Measurements from ENCODE around the gene TXNDC15.
A peak's percentile ranks its signal among the peaks of the same experiment; 100 is the strongest.
"Not testable (repeated sequence)": the region's sequence is repeated elsewhere in the genome, so short reads cannot be mapped to it uniquely, and the experiment has no call there.

Gene TXNDC15

DNA sequence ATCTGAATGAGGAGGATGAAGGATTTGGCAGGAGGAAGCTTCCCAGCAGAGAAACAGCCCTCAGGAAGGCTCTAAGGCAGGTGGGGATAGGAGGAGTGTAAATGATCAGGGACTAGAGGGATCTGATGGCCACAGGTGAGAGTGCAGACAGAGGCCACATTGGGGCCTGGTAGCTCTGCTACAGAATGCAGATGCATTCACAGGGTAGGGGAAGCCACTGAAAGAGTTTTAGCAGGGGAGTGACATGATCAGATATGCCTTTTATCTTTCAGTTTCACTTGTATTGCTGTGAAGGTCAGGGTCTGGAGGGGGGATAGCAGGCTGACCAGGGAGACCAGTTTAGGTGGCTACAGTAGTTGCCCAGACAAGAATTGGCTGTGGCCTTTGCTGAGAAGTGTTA, 3.0 kb downstream of the TXNDC15 start:
- no peak for DNase-seq (ENCODE audit: low read depth)

DNA sequence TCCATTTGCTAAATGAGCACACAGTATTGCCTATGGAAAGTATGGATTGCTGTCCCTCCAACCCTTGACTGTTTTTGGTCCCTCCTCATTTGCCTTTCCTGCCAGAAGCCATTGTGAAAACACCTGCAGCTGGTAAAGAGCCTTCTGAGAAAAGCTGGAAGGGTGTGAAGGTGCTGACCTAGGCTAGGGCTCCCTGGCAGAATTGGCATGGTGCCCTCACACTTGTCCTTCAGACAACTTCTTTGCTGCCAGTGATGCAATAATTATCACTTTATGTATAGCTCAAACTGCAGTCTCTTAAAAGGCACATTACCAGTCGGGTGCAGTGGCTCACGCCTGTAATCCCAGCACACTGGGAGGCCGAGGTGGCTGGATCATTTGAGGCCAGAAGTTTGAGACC, 4.2 kb downstream of the TXNDC15 start:
- DNase-seq (ENCODE audit: low read depth): no peak

- no peak for DNase-seq (ENCODE audit: low read depth)
Observed at GRCh38 chr5:134879456-134879855, 5.3 kb downstream of the TXNDC15 start.

- DNase-seq (ENCODE audit: low read depth): not testable (repeated sequence)
Observed at GRCh38 chr5:134880937-134881336, 6.8 kb downstream of the TXNDC15 start.

GRCh38 chr5:134881711-134882110, 7.5 kb downstream of the TXNDC15 start:
- not testable (repeated sequence) for DNase-seq (ENCODE audit: low read depth)

DNA sequence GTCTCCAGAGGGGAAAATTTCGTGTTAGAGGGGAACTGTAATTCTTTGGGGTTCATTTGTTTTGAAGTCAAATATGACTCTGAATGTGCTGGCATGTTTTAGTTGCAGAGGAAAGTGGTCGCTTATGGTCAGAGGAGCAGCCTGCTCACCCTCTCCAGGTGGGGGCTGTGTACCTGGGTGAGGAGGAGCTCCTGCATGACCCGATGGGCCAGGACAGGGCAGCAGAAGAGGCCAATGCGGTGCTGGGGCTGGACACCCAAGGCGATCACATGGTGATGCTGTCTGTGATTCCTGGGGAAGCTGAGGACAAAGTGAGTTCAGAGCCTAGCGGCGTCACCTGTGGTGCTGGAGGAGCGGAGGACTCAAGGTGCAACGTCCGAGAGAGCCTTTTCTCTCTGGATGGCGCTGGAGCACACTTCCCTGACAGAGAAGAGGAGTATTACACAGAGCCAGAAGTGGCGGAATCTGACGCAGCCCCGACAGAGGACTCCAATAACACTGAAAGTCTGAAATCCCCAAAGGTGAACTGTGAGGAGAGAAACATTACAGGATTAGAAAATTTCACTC, 13.5 kb downstream of the TXNDC15 start:
- DNase-seq (ENCODE audit: low read depth): no peak

DNA sequence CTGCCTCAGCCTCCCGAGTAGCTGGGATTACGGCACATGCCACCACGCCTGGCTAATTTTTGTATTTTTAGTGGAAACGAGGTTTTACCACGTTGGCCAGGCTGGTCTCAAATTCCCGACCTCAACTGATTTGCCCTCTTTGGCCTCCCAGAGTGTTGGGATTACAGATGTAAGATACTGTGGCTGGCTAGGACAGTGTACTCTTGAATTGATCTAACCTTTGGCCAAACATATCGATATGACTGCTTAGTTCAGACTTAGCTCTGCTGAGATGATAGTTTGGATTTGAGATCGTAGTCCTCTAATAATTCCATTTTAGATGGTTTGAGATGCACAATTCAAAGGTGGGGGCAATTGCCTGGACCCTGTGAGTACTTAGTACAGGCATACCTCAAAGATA, 15.2 kb downstream of the TXNDC15 start:
- DNase-seq (ENCODE audit: low read depth): no peak

DNA sequence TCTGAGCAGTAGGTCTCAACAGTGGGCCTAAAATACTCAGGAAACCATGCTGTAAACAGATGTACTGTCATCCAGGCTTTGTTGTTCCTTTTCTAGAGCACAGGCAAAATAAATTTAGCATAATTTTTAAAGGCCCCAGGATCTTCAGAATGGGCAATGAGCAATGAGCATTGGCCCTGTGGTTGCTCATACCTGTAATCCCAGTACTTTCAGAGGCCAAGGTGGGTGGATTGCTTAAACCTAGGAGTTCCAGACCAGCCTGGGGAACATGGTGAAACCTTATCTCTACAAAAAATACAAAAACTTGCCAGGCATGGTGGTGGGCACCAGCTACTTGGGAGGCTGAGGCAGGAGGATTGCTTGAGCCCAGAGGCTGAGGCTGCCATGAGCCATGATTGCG, 17.3 kb downstream of the TXNDC15 start:
- DNase-seq (ENCODE audit: low read depth): no peak

GRCh38 chr5:134892282-134892681, 18.1 kb downstream of the TXNDC15 start:
- DNase-seq (ENCODE audit: low read depth): no peak

DNA sequence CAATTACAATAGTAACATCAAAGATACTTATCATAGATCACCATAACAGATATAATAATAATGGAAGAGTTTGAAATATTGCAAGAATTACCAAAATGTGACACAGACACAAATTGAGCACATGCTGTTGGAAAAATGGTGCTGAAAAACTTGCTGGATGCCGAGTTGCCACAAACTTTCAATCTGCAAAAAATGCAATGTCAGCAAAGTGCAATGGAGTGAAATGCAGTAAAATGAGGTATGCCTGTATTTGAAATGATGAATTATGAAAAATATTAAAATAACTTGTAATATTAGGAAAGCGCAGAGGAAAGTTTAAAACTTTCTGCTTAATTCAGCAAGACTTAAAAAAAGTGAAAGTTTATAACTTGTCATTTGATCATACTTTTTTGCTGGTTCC, 18.8 kb downstream of the TXNDC15 start:
- DNase-seq (ENCODE audit: low read depth): no peak

- no peak for DNase-seq (ENCODE audit: low read depth)
Observed at GRCh38 chr5:134893748-134894505, 19.8 kb downstream of the TXNDC15 start.

- no peak for DNase-seq (ENCODE audit: low read depth)
Observed at GRCh38 chr5:134902071-134902801, 28.1 kb downstream of the TXNDC15 start.

DNA sequence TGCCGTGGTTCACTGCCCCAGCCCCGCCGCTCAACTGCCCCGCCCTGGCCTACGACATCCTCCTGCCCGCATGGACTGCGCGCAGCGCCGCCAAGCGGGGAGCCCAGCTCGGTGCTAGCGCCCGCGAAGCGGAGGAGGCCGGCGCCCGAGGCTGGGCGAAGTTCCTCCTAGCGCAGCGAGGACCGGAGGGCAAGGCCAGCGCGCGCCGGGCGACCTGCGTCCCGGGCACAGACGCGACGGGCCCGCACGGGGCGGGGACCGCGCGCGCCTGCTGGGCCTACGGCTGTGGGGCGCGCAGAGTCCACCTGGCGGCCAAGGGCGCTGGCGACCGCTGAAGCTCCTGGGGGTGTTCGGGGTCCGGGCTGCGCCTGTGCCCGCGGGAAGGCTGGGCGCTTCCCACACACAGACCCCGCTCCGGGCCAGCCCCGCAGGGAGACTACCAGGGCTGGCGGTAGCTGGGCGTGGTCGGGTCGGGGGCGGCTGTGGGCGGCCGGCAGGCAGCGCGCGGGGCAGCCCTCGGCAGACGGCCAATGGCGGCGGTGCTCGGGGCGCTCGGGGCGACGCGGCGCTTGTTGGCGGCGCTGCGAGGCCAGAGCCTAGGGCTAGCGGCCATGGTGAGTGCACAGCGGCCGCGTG, 30.6 kb downstream of the TXNDC15 start, which contains the start of gene PCBD2:
PCBD2 (plus strand) TSS at position 522 of the 636 bp plus-strand sequence; CDS start at position 531, 9 bp downstream.
- DNase-seq (ENCODE audit: low read depth): peak; percentile 86

GRCh38 chr5:134905246-134905996, 31.2 kb downstream of the TXNDC15 start:
- DNase-seq (ENCODE audit: low read depth): peak; percentile 61

- no peak for DNase-seq (ENCODE audit: low read depth)
Observed at GRCh38 chr5:134906811-134907210, 32.6 kb downstream of the TXNDC15 start.

GRCh38 chr5:134910752-134911151, 36.6 kb downstream of the TXNDC15 start:
- not testable (repeated sequence) for DNase-seq (ENCODE audit: low read depth)

GRCh38 chr5:134911285-134912206, 37.4 kb downstream of the TXNDC15 start:
- DNase-seq (ENCODE audit: low read depth): peak; percentile 16

- DNase-seq (ENCODE audit: low read depth): no peak
Observed at GRCh38 chr5:134913254-134913653, 39.1 kb downstream of the TXNDC15 start.

DNA sequence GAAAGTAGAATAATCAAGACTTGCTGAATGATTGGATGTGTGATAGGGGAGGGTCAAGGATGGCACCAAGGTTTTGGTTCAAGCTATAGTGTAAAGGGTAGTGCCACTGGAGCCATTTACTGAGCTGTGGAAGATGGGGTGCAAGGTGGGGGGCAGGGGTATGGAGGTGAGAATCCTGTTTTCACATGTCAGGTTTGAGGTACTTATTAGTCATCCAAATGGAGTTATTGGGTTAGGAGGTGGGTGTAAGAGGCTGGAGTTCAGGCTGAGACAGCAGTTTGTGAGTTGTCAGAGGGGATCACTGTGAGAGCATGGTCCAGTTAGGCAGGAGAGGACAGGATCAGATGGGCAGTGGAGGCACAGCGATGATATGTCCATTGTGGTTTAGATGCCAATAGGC, 39.6 kb downstream of the TXNDC15 start:
- DNase-seq (ENCODE audit: low read depth): no peak

DNA sequence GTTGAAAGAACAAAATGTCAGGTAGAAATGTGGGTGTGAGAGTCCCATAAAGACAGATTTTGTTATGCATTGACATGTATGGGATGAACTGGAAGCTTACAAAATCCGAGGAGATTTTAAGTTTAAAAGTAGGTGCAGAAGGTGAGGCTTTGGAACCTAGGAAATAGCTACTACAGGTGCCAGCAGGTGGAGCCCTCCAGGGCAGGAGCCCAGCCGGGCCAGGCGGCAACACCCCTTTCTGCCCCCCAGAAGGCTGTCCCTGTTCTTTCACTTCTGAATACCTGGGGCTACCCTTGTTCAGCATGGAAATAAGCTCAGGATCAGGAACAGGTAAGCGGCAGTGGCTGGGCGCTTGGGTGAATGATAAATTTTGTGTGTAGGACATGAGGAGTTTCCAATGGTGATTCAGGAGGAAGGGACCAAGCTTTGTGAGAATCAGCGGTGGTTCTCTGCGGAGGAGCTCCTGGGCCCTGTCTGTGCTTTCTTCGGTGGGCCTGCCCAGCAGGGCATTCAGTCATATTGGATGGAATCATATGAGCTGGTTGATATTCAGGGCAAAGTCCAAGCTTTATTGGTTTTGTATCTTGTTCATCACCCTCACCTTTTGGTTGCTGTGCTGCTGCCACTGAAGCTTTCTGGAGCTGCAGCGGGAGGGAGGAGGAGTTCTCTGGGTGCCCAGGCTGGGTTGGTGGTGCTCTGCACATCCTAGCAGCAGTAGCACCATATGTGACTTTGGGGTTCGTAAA, 43.1 kb downstream of the TXNDC15 start:
- DNase-seq (ENCODE audit: low read depth): no peak

Measured in fibroblast of gingiva (primary cell).